DND-41 (cell line): ENCODE data around the gene SLC1A7.

Experiments used
- ATAC-seq: fragments of 200-7000 bp; cut with Tn5 transposase; 3 replicates; pipeline ENCODE4 v1.9.1; 2021; ENCODE audit warnings: low read depth; ENCODE audit not compliant: insufficient read depth
- DNase-seq: peaks from one replicate; pipeline ENCODE4 v3.0.0-alpha.2; 2020
- H2AFZ ChIP-seq: 2 replicates; pipeline ENCODE4 v1.6.0; 2012; ENCODE audit warnings: low read depth, low read length
- H3K27ac ChIP-seq: 2 replicates; pipeline ENCODE4 v1.5.1; 2012; ENCODE audit warnings: low read length, inconsistent platforms
- H3K27me3 ChIP-seq: fragments of 200-600 bp; sonication (generic); 2 replicates; pipeline ENCODE4 v1.6.0; 2012; ENCODE audit warnings: low read length, mild to moderate bottlenecking, inconsistent platforms; ENCODE audit not compliant: insufficient read depth, poor library complexity
- H3K36me3 ChIP-seq: 2 replicates; pipeline ENCODE4 v1.5.1; 2012; ENCODE audit warnings: low read length, inconsistent platforms; ENCODE audit not compliant: insufficient read depth
- H3K4me1 ChIP-seq: 2 replicates; pipeline ENCODE4 v1.5.1; 2012; ENCODE audit warnings: mild to moderate bottlenecking, low read length; ENCODE audit not compliant: insufficient read depth
- H3K4me2 ChIP-seq: 2 replicates; pipeline ENCODE4 v1.6.0; 2012; ENCODE audit warnings: mild to moderate bottlenecking, moderate library complexity, low read length, inconsistent platforms; ENCODE audit not compliant: insufficient read depth
- H3K4me3 ChIP-seq, 2 experiments: fragments of 200-600 bp in 1 of 2; shearing (Covaris generic) in 1 of 2; 2 replicates each; pipeline ENCODE4 v1.5.1; 2012 to 2016; ENCODE audit warnings: inconsistent platforms in 2 of 2, low read length in 2 of 2, mild to moderate bottlenecking in 2 of 2, low read depth in 1 of 2, moderate library complexity in 1 of 2
- H3K79me2 ChIP-seq: 2 replicates; pipeline ENCODE4 v1.6.0; 2012; ENCODE audit warnings: low read length, inconsistent platforms; ENCODE audit not compliant: insufficient read depth
- H3K9ac ChIP-seq: 2 replicates; pipeline ENCODE4 v1.6.0; 2012; ENCODE audit warnings: low read depth, mild to moderate bottlenecking, inconsistent platforms, low read length, moderate library complexity
- H3K9me3 ChIP-seq: 2 replicates; pipeline ENCODE4 v1.5.1; 2012; ENCODE audit warnings: low read length, moderate library complexity, mild to moderate bottlenecking, inconsistent platforms; ENCODE audit not compliant: insufficient read depth, severe bottlenecking
- H4K20me1 ChIP-seq: 2 replicates; pipeline ENCODE4 v1.6.0; 2012; ENCODE audit warnings: low read length; ENCODE audit not compliant: insufficient read depth
- CTCF ChIP-seq: IDR thresholded peaks from 2 replicates; pipeline ENCODE4 v1.5.1; 2012; ENCODE audit warnings: borderline replicate concordance, low read length, moderate library complexity, mild to moderate bottlenecking; ENCODE audit not compliant: poor library complexity, severe bottlenecking; ENCODE audit errors: extremely low read depth
- EZH2 ChIP-seq: IDR thresholded peaks from 3 replicates; pipeline ENCODE4 v1.6.1; 2012; ENCODE audit warnings: borderline replicate concordance, low read depth, mild to moderate bottlenecking, moderate library complexity, low read length, inconsistent platforms; ENCODE audit not compliant: severe bottlenecking

SLC1A7 gene

GRCh38 chr1:53073287-53073686 lies 69.2 kb downstream of the SLC1A7 start:
- no peaks in the 10 kb centered on the region for H3K4me1 ChIP-seq
- no peak overlapping the region for H2AFZ ChIP-seq
- H3K27ac ChIP-seq = no peak overlapping the region
- no peaks in the 10 kb centered on the region for H3K9me3 ChIP-seq
- H3K4me2 ChIP-seq = no peak overlapping the region
- H3K9ac ChIP-seq = no peak overlapping the region
- no peaks in the 10 kb centered on the region for H3K36me3 ChIP-seq
- no peaks in the 10 kb centered on the region; the same call in 1 of the 2 replicates for H4K20me1 ChIP-seq
- ATAC-seq (no peak), DNase-seq (no peak)
- H3K4me3 ChIP-seq = no peak overlapping the region
- no peaks in the 10 kb centered on the region for H3K79me2 ChIP-seq
- TF ChIP-seq CTCF (no peak), EZH2 (no peak)
- H3K27me3 ChIP-seq = no peaks in the 10 kb centered on the region

- Histone ChIP-seq H3K4me3 (no peak overlapping the region), H3K27ac (no peak overlapping the region), H3K9me3 (no peaks in the 10 kb centered on the region), H3K27me3 (no peaks in the 10 kb centered on the region), H3K4me2 (no peak overlapping the region), H2AFZ (no peak overlapping the region), H4K20me1 (no peaks in the 10 kb centered on the region; the same call in 1 of the 2 replicates), H3K4me1 (no peaks in the 10 kb centered on the region), H3K79me2 (no peaks in the 10 kb centered on the region), H3K9ac (no peak overlapping the region), H3K36me3 (no peaks in the 10 kb centered on the region)
- no peak for TF ChIP-seq EZH2
- TF ChIP-seq CTCF = no peak
- DNase-seq = no peak
- ATAC-seq = no peak
Measured at GRCh38 chr1:53071915-53072314, 70.5 kb downstream of the SLC1A7 start.

GRCh38 chr1:53071167-53071865 lies 71.1 kb downstream of the SLC1A7 start:
- H3K4me2 ChIP-seq = no peak overlapping the region
- no peak for TF ChIP-seq EZH2
- no peak for TF ChIP-seq CTCF
- no peaks in the 10 kb centered on the region for H3K9me3 ChIP-seq
- DNase-seq = no peak
- H3K9ac ChIP-seq = no peak overlapping the region
- H4K20me1 ChIP-seq = no peaks in the 10 kb centered on the region; the same call in 1 of the 2 replicates
- no peak overlapping the region for H3K27ac ChIP-seq
- no peaks in the 10 kb centered on the region for H3K27me3 ChIP-seq
- H3K36me3 ChIP-seq = no peaks in the 10 kb centered on the region
- no peak for ATAC-seq
- no peak overlapping the region for H2AFZ ChIP-seq
- no peaks in the 10 kb centered on the region for H3K79me2 ChIP-seq
- H3K4me3 ChIP-seq = no peak overlapping the region
- no peaks in the 10 kb centered on the region for H3K4me1 ChIP-seq

GRCh38 chr1:53070621-53071020 lies 71.8 kb downstream of the SLC1A7 start:
- no peak overlapping the region for H3K9ac ChIP-seq
- TF ChIP-seq EZH2 (no peak), CTCF (no peak)
- no peak for DNase-seq
- no peaks in the 10 kb centered on the region for H4K20me1 ChIP-seq
- ATAC-seq = no peak
- no peaks in the 10 kb centered on the region for H3K36me3 ChIP-seq
- H3K27me3 ChIP-seq = no peaks in the 10 kb centered on the region
- no peaks in the 10 kb centered on the region for H3K4me1 ChIP-seq
- no peak overlapping the region for H2AFZ ChIP-seq
- H3K9me3 ChIP-seq = no peaks in the 10 kb centered on the region
- no peaks in the 10 kb centered on the region for H3K79me2 ChIP-seq
- H3K4me2 ChIP-seq = no peak overlapping the region
- no peak overlapping the region for H3K4me3 ChIP-seq
- no peak overlapping the region for H3K27ac ChIP-seq
